ENCODE measurements around the gene MCCC1. TPM values are rescaled to one million over a fixed set of nuclear protein-coding genes. Genes with fewer than 3 reads are reported as not detected.

The MCCC1 gene
- total RNA-seq, 1 donor from 2014 or later: 37.9 TPM

DNA sequence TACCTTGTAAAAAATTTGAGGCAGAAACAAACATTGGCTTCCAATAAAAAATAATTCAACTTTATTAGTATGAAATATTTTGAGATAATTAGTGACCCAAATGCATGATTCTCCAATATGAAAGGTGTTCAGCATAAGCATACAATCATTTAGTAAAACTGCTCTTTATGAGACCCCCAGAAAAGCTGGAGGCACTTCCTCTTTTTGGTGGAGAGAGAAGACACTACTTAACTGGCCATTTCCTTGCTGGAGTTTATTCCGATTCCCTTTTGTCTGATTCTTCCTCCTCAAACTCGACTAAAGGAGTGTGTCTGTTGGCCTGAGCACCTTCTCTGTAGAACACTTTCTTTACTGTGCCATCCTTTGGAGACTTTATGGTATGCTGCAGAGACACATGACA lies 84.1 kb downstream of the MCCC1 start:
- Mint-ChIP-seq H3K36me3 (ENCODE audit: unreplicated experiment) (peaks cover 26% of the 10 kb centered on the region), H3K4me3 (ENCODE audit: unreplicated experiment) (no peak overlapping the region), H3K4me1 (ENCODE audit: unreplicated experiment) (no peaks in the 10 kb centered on the region), H3K27ac (ENCODE audit: unreplicated experiment) (no peak overlapping the region), H3K27me3 (ENCODE audit: unreplicated experiment) (no peaks in the 10 kb centered on the region), H3K9me3 (ENCODE audit: unreplicated experiment) (no peaks in the 10 kb centered on the region)
- no peak for DNase-seq (ENCODE audit: extremely low spot score, unreplicated experiment)
- TF ChIP-seq, protein P1, sequence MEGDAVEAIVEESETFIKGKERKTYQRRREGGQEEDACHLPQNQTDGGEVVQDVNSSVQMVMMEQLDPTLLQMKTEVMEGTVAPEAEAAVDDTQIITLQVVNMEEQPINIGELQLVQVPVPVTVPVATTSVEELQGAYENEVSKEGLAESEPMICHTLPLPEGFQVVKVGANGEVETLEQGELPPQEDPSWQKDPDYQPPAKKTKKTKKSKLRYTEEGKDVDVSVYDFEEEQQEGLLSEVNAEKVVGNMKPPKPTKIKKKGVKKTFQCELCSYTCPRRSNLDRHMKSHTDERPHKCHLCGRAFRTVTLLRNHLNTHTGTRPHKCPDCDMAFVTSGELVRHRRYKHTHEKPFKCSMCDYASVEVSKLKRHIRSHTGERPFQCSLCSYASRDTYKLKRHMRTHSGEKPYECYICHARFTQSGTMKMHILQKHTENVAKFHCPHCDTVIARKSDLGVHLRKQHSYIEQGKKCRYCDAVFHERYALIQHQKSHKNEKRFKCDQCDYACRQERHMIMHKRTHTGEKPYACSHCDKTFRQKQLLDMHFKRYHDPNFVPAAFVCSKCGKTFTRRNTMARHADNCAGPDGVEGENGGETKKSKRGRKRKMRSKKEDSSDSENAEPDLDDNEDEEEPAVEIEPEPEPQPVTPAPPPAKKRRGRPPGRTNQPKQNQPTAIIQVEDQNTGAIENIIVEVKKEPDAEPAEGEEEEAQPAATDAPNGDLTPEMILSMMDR (IDR thresholded peaks at IDR 0.05): no peak

DNA sequence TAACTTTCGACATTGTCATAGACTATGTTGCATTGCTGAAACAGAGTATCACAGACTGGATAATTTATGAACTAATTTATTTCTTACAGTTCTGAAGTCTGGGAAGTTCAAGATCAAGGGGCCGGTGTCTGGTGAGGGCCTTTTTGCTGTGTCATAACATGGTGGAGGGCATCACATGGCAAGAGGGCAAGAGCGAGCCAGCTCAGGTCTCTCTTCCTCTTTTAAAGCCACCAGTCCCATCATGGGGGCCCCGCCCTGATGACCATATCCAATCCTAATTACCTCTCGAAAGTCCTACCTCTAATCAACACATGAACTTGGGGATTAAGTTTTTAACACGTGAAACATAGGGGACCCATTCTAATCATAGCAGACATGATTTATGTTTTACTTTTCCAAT lies 85.4 kb downstream of the MCCC1 start:
- TF ChIP-seq, protein P1 (IDR thresholded peaks at IDR 0.05): no peak
- no peak for DNase-seq (ENCODE audit: extremely low spot score, unreplicated experiment)
- H3K36me3 Mint-ChIP-seq (ENCODE audit: unreplicated experiment): peaks cover 21% of the 10 kb centered on the region
- H3K27me3 Mint-ChIP-seq (ENCODE audit: unreplicated experiment): no peaks in the 10 kb centered on the region
- no peak overlapping the region for H3K4me3 Mint-ChIP-seq (ENCODE audit: unreplicated experiment)
- H3K27ac Mint-ChIP-seq (ENCODE audit: unreplicated experiment): no peak overlapping the region
- peaks cover 7% of the 10 kb centered on the region for H3K4me1 Mint-ChIP-seq (ENCODE audit: unreplicated experiment)
- no peaks in the 10 kb centered on the region for H3K9me3 Mint-ChIP-seq (ENCODE audit: unreplicated experiment)

DNA sequence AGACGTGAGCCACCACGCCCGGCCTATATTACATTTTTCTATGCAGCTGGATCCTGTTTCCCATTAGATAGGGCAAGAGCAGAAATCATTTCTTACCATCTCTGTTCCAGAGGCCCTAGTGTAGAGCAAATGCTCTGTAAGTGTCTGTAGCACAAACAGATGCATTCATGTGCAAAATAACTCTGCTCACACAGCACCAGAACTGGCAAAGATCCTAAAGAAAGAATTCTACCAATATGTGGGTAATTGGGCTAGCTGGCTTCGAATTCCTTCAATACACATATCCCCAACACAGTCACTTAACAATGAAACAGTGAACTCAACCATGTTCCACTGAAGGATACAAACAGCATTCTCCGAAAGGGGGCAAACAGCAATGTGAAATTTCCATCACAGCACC lies 86.2 kb downstream of the MCCC1 start:
- Mint-ChIP-seq H3K27me3 (ENCODE audit: unreplicated experiment) (no peaks in the 10 kb centered on the region), H3K36me3 (ENCODE audit: unreplicated experiment) (peaks cover 17% of the 10 kb centered on the region), H3K27ac (ENCODE audit: unreplicated experiment) (no peak overlapping the region), H3K9me3 (ENCODE audit: unreplicated experiment) (no peaks in the 10 kb centered on the region), H3K4me1 (ENCODE audit: unreplicated experiment) (peaks cover 11% of the 10 kb centered on the region), H3K4me3 (ENCODE audit: unreplicated experiment) (no peak overlapping the region)
- TF ChIP-seq, protein P1 (IDR thresholded peaks at IDR 0.05): no peak
- DNase-seq (ENCODE audit: extremely low spot score, unreplicated experiment): no peak

DNA sequence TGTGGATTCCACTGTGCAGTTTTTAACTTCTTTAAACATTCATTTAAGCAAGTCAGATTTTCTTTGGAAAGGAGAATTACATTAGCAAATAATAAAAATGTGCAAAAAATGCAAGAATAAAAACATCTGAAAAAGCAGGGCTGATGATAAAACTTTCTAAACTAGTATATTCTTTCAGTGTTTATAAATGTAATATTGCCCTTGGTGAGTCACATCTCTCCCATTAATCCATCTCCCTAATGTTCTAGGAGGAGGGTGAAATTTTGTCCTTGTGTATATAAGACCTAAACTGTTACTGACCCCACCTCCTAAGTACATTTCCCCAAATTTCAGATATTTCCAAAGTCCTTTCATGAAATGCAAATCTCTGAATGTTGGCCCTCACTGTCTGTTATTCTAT lies 90.5 kb downstream of the MCCC1 start:
- Mint-ChIP-seq H3K4me3 (ENCODE audit: unreplicated experiment) (no peak overlapping the region), H3K9me3 (ENCODE audit: unreplicated experiment) (no peaks in the 10 kb centered on the region), H3K4me1 (ENCODE audit: unreplicated experiment) (peaks cover 11% of the 10 kb centered on the region), H3K27ac (ENCODE audit: unreplicated experiment) (no peak overlapping the region), H3K27me3 (ENCODE audit: unreplicated experiment) (no peaks in the 10 kb centered on the region), H3K36me3 (ENCODE audit: unreplicated experiment) (peaks cover 7% of the 10 kb centered on the region)
- DNase-seq (ENCODE audit: extremely low spot score, unreplicated experiment): no peak
- TF ChIP-seq, protein P1 (IDR thresholded peaks at IDR 0.05): no peak

DNA sequence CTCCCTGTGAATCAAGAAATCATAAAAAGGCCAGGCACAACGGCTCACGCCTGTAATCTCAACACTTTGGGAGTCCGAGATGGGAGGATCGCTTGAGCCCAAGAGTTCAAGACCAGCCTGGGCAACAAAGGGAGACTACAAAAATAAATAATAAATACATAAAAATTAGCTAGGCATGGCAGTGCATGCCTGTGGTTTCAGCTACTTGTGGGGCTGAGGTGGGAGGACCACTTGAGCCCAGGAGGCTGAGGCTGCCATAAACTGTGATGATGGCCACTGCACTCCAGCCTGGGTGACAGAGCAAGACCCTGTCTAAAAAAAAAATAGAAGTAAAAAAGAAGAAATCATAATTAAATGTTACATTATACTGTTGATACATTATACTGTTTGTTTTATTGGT lies 91.0 kb downstream of the MCCC1 start:
- TF ChIP-seq, protein P1 (IDR thresholded peaks at IDR 0.05): no peak
- peaks cover 7% of the 10 kb centered on the region for H3K36me3 Mint-ChIP-seq (ENCODE audit: unreplicated experiment)
- H3K4me1 Mint-ChIP-seq (ENCODE audit: unreplicated experiment): peaks cover 11% of the 10 kb centered on the region
- H3K27ac Mint-ChIP-seq (ENCODE audit: unreplicated experiment): no peak overlapping the region
- DNase-seq (ENCODE audit: extremely low spot score, unreplicated experiment): no peak
- H3K27me3 Mint-ChIP-seq (ENCODE audit: unreplicated experiment): no peaks in the 10 kb centered on the region
- H3K9me3 Mint-ChIP-seq (ENCODE audit: unreplicated experiment): no peaks in the 10 kb centered on the region
- H3K4me3 Mint-ChIP-seq (ENCODE audit: unreplicated experiment): no peak overlapping the region
